ENCODE results near the gene SLC23A1. TPM values are rescaled to one million over a fixed set of nuclear protein-coding genes. Genes with fewer than 3 reads are reported as not detected.
"Not testable (repeated sequence)": the region's sequence is repeated elsewhere in the genome, so short reads cannot be mapped to it uniquely, and the experiment has no call there.

The SLC23A1 gene
- polyA plus RNA-seq, 1 experiment, result not detected

DNA sequence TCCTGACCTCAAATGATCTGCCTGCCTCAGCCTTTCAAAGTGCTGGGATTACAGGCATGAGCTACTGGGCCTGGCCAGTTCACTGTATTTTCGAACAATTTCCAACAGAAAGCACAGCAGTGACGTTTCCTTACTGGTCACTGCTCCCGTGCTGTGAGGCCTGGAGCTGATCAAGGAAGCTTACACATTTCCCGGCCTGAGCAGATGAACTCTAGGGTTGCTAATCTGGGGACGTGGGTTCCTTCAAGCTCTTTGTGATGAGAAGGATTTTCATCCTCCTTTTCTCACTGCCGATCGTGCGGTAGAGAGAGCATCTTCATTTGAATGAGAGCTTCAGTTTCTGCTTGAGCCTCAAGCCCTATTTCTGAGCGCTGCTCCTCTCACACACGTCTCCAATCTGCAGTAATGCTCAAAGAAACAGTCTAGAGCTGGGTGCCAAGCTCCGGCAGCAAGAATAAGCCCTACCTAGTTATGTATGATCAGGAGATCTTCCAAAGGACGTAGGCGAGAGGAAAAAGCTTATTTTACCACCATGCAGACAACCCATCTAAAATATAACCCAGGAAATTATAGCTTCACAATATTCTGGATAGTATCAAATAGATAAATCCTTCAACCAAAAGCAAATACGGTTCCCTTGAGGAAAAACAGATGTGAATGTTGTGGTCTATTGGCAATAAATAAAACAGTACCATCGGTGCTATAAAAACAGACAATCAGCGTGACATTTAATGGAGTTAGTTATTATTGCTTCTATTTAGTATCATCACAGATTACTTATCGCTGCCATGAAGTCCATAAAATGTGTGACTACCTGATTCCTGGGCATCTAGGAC, 28.1 kb upstream of the SLC23A1 start:
- TF ChIP-seq, protein P1, sequence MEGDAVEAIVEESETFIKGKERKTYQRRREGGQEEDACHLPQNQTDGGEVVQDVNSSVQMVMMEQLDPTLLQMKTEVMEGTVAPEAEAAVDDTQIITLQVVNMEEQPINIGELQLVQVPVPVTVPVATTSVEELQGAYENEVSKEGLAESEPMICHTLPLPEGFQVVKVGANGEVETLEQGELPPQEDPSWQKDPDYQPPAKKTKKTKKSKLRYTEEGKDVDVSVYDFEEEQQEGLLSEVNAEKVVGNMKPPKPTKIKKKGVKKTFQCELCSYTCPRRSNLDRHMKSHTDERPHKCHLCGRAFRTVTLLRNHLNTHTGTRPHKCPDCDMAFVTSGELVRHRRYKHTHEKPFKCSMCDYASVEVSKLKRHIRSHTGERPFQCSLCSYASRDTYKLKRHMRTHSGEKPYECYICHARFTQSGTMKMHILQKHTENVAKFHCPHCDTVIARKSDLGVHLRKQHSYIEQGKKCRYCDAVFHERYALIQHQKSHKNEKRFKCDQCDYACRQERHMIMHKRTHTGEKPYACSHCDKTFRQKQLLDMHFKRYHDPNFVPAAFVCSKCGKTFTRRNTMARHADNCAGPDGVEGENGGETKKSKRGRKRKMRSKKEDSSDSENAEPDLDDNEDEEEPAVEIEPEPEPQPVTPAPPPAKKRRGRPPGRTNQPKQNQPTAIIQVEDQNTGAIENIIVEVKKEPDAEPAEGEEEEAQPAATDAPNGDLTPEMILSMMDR (IDR thresholded peaks at IDR 0.05; ENCODE audit: insufficient read depth, low read depth, low read length), result no peak
- Histone ChIP-seq H3K4me3 (ENCODE audit: low read depth, low read length) (no peak overlapping the region), H3K27me3 (ENCODE audit: control insufficient read depth, insufficient read depth, low read length) (no peaks in the 10 kb centered on the region), H3K36me3 (ENCODE audit: control insufficient read depth, insufficient read depth, low read length) (0 out of 2 replicates have a peak, but pooled peaks cover 1% of the 10 kb centered on the region)
- POLR2A ChIA-PET, result no interaction called here
- DNase-seq (ENCODE audit: low read depth), result no peak
- CTCF ChIA-PET, result interaction anchor here (0.6 to 3.7 kb wide), 6 partner anchors 9 to 302 kb away, joined by 3 to 19 read pairs (median 6); no protein-coding TSS in a partner anchor

DNA sequence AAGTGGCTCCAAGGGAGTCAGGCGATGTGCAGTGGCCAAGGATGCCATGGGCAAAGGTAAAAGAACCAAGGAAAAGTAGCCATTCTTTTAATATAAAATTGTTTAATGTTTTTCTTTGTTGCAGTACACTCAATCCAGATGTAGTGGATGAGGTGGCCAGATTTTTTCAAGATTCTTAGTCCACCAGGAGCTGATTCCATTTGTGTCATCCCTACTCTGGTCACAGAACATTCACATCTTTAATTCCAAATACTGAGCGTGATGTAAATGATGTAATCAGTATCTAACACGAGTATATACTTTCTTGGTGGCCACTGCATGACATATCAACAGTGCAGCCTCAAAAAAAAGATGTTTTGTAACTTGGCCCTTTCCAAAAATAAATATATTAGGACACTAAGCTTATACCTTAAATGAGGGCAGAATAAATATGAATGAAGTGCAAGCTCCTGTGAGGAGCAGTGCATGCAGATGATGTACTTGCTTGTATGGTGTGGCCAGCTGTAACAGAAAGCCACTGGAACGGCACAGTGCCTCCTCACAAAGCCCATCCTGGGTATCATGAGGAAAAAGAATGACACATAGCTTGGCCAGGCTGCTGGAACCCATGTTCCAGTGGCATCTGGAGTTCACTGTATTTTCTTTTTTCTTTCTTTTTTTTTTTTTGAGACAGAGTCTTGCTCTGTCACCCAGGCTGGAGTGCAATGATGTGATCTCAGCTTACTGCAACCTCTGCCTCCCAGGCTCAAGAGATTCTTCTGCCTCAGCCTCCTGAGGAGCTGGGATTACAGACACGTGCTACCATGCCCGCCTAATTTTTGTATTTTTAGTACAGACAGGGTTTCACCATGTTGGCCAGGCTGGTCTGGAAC, 27.3 kb upstream of the SLC23A1 start:
- no peaks in the 10 kb centered on the region for H3K27me3 ChIP-seq (ENCODE audit: control insufficient read depth, insufficient read depth, low read length)
- TF ChIP-seq, protein P1 (IDR thresholded peaks at IDR 0.05; ENCODE audit: insufficient read depth, low read depth, low read length), result no peak
- 0 out of 2 replicates have a peak, but pooled peaks cover 1% of the 10 kb centered on the region for H3K36me3 ChIP-seq (ENCODE audit: control insufficient read depth, insufficient read depth, low read length)
- ChIA-PET POLR2A (no interaction called here), CTCF (interaction anchor here (0.6 to 3.7 kb wide), 5 partner anchors 10 to 109 kb away, joined by 3 to 19 read pairs (median 7); no protein-coding TSS in a partner anchor)
- no peak overlapping the region for H3K4me3 ChIP-seq (ENCODE audit: low read depth, low read length)
- DNase-seq (ENCODE audit: low read depth), result no peak

DNA sequence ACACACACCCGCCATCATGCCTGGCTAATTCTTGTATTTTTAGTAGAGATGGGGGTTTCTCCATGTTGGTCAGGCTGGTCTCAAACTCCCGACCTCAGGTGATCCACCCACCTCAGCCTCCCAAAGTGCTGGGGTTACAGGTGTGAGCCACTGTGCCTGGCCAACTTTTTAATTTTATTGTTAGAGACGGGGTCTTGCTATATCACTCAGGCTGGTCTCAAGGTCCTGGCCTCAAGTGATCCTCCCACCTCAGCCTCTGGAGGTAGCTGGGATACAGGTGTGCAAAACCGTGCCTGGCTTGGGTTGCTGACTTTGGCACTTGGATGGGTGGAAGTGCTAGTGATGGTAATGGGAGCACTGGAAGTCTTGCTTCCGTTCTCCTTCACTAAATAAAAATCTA, 26.0 kb upstream of the SLC23A1 start:
- CTCF ChIA-PET, result interaction anchor here (1.0 to 3.7 kb wide), 3 partner anchors 9 to 13 kb away, joined by 3 to 19 read pairs (median 7); no protein-coding TSS in a partner anchor
- H3K36me3 ChIP-seq (ENCODE audit: control insufficient read depth, insufficient read depth, low read length); H3K27me3 ChIP-seq (ENCODE audit: control insufficient read depth, insufficient read depth, low read length); H3K4me3 ChIP-seq (ENCODE audit: low read depth, low read length); DNase-seq (ENCODE audit: low read depth); POLR2A ChIA-PET: not testable (repeated sequence)

DNA sequence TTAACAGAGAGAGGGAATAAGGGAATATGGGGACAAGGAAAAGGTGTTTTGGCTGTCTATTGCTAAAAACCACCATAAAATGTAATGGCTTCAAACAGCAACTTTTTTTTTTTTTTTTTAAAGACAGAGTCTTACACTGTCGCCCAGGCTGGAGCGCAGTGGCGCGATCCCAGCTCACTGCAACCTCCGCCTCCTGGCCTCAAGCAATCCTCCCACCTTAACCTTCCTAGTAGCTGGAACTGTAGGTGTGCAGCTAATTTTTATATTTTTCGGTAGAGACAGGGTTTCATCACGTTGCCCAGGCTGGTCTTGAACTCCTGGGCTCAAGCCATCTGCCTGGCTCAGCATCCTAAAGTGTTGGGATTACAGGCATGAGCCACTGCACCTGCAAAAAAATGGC, 25.1 kb upstream of the SLC23A1 start:
- TF ChIP-seq, protein P1 (IDR thresholded peaks at IDR 0.05; ENCODE audit: insufficient read depth, low read depth, low read length), result no peak
- CTCF ChIA-PET, result interaction anchor here (1.0 kb wide), 1 partner anchor 10 kb away, joined by 3 read pairs; no protein-coding TSS in a partner anchor
- DNase-seq (ENCODE audit: low read depth), result no peak

DNA sequence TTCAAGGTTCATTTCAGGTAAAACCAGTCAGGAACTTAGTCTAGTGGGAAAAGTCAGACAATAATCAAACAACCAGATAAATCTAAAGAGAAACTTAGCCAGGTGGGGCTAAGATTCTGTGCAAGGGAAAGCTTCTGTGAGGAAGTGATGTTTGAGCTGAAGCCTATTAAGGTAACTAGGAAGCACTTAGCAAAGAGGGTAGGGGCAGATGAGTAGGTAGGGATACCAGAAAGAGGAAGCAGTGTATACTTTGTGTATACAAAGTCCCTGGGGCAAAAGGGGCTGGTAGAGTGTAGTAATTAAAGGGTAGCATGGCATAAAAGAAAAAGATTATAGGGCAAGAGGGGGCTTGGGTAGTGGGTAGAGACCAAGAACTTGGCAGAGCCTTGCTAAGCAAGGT, 24.4 kb upstream of the SLC23A1 start:
- CTCF ChIA-PET, result interaction anchor here (1.2 to 1.4 kb wide), 2 partner anchors 10 to 110 kb away, joined by 3 to 4 read pairs; no protein-coding TSS in a partner anchor
- Histone ChIP-seq H3K27me3 (ENCODE audit: control insufficient read depth, insufficient read depth, low read length) (no peaks in the 10 kb centered on the region), H3K4me3 (ENCODE audit: low read depth, low read length) (no peak overlapping the region), H3K36me3 (ENCODE audit: control insufficient read depth, insufficient read depth, low read length) (no peaks in the 10 kb centered on the region)
- TF ChIP-seq, protein P1 (IDR thresholded peaks at IDR 0.05; ENCODE audit: insufficient read depth, low read depth, low read length), result no peak
- DNase-seq (ENCODE audit: low read depth), result no peak
- POLR2A ChIA-PET, result no interaction called here

More for the DNA sequence above, 25.1 kb upstream of the SLC23A1 start:
- no peaks in the 10 kb centered on the region for H3K27me3 ChIP-seq (ENCODE audit: control insufficient read depth, insufficient read depth, low read length)
- no peak overlapping the region for H3K4me3 ChIP-seq (ENCODE audit: low read depth, low read length)
- no peaks in the 10 kb centered on the region for H3K36me3 ChIP-seq (ENCODE audit: control insufficient read depth, insufficient read depth, low read length)
- POLR2A ChIA-PET, result no interaction called here

All from BJ (cell line).